NCI-H524 (cell line): ENCODE data around the gene BRICD5.

Source experiments
- DNase-seq, 2 experiments: peaks; one replicate each; lab custom pipeline; 2025; lab: John Stamatoyannopoulos, UW

The BRICD5 gene

GRCh38 chr16:2163211-2163881 lies 47.3 kb downstream of the BRICD5 start:
- no peak for DNase-seq

DNA sequence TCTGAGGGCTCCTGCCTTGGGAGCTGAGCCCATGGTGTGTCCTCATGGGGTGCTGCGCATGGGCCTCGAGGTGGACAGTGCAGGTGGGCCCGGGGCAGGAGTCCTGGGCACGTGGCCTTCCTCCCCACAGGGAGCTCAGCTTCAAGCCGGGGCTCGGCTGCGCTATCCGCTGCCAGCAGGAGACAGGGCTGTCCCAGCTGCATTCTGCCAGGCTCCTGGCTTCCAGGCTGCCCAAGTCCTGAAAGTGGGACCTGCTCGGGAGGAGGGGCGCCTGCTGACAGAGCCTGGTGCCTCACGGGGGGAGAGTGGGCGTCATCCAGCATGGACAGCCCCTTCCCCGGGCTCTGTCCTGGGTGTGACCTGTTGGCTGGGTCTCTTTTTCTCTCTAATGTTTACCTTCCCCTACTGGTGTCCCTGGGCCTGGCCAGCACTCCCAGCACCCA lies 48.0 kb downstream of the BRICD5 start:
- DNase-seq, result no peak

- no peak for DNase-seq
Measured at GRCh38 chr16:2161911-2162310, 48.8 kb downstream of the BRICD5 start.

- DNase-seq, result no peak
Measured at GRCh38 chr16:2160915-2161551, 49.6 kb downstream of the BRICD5 start.
